ENCODE measurements around the gene GRIPAP1.

DNA sequence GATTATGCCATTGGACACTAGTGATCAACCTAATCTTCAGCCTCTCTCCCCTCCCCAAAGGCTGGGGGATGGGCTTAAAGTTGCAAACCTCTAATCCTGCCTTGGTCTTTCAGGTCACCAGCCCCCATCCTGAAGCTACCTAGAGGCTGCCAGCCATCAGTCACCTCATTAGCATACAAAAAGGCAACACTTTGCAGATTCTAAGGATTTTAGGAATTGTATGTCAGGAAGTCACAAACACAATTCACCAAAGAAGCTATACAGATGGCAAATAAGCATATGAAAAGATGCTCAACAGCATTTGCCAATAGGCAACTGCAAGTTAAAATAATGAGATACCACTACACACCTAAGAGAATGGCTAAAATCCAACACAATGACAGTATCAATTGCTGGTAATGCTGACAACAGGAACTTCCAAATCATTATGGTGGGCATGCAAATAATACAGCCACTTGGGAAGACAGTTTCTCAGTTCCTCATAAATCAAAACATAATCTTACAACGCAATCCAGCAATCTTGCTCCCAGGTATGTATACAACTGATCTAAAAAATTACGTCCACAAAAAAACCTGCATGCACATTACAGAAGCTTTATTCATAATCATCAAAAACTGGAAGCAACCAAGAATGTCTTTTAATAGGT is 74.2 kb downstream of the GRIPAP1 start:
- TF ChIP-seq, protein P1, sequence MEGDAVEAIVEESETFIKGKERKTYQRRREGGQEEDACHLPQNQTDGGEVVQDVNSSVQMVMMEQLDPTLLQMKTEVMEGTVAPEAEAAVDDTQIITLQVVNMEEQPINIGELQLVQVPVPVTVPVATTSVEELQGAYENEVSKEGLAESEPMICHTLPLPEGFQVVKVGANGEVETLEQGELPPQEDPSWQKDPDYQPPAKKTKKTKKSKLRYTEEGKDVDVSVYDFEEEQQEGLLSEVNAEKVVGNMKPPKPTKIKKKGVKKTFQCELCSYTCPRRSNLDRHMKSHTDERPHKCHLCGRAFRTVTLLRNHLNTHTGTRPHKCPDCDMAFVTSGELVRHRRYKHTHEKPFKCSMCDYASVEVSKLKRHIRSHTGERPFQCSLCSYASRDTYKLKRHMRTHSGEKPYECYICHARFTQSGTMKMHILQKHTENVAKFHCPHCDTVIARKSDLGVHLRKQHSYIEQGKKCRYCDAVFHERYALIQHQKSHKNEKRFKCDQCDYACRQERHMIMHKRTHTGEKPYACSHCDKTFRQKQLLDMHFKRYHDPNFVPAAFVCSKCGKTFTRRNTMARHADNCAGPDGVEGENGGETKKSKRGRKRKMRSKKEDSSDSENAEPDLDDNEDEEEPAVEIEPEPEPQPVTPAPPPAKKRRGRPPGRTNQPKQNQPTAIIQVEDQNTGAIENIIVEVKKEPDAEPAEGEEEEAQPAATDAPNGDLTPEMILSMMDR (IDR thresholded peaks at IDR 0.05; ENCODE audit: insufficient read depth, low read length): no peak
- TF ChIP-seq POLR2AphosphoS5 (IDR thresholded peaks at IDR 0.05; ENCODE audit: low read depth) (no peak), GABPA (IDR thresholded peaks at IDR 0.05; ENCODE audit: low read depth) (no peak)
- TF ChIP-seq, protein P2, sequence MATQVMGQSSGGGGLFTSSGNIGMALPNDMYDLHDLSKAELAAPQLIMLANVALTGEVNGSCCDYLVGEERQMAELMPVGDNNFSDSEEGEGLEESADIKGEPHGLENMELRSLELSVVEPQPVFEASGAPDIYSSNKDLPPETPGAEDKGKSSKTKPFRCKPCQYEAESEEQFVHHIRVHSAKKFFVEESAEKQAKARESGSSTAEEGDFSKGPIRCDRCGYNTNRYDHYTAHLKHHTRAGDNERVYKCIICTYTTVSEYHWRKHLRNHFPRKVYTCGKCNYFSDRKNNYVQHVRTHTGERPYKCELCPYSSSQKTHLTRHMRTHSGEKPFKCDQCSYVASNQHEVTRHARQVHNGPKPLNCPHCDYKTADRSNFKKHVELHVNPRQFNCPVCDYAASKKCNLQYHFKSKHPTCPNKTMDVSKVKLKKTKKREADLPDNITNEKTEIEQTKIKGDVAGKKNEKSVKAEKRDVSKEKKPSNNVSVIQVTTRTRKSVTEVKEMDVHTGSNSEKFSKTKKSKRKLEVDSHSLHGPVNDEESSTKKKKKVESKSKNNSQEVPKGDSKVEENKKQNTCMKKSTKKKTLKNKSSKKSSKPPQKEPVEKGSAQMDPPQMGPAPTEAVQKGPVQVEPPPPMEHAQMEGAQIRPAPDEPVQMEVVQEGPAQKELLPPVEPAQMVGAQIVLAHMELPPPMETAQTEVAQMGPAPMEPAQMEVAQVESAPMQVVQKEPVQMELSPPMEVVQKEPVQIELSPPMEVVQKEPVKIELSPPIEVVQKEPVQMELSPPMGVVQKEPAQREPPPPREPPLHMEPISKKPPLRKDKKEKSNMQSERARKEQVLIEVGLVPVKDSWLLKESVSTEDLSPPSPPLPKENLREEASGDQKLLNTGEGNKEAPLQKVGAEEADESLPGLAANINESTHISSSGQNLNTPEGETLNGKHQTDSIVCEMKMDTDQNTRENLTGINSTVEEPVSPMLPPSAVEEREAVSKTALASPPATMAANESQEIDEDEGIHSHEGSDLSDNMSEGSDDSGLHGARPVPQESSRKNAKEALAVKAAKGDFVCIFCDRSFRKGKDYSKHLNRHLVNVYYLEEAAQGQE (IDR thresholded peaks at IDR 0.05; ENCODE audit: insufficient replicate concordance, low read depth): no peak
